ENCODE measurements around the gene TTLL11. TPM values are rescaled to one million over a fixed set of nuclear protein-coding genes. Genes with fewer than 3 reads are reported as not detected.
"Not testable (repeated sequence)": the region's sequence is repeated elsewhere in the genome, so short reads cannot be mapped to it uniquely, and the experiment has no call there.

TTLL11 gene
- total RNA-seq, 4 donors from 2014 or later = 7.4 to 14.7 (median 11.0) TPM

DNA sequence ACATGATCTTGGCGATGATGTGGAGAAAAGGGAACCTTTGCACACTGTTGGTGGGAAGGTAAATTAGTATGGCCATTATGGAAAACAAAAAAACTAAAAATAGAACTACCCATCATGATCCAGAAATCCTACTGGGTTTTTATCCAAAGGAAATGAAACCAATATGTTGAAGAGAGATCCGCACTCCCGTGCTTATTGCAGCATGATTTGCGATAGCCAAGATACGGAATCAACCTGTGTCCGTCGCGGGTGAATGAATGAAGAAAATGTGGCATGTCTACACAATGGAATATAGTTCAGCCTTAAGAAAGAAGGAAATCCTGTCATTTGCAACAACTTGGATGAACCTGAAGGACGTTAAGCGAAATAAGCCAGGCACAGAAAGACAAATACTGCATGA, 84.5 kb downstream of the TTLL11 start:
- no peak for DNase-seq
- TF ChIP-seq, protein P1, sequence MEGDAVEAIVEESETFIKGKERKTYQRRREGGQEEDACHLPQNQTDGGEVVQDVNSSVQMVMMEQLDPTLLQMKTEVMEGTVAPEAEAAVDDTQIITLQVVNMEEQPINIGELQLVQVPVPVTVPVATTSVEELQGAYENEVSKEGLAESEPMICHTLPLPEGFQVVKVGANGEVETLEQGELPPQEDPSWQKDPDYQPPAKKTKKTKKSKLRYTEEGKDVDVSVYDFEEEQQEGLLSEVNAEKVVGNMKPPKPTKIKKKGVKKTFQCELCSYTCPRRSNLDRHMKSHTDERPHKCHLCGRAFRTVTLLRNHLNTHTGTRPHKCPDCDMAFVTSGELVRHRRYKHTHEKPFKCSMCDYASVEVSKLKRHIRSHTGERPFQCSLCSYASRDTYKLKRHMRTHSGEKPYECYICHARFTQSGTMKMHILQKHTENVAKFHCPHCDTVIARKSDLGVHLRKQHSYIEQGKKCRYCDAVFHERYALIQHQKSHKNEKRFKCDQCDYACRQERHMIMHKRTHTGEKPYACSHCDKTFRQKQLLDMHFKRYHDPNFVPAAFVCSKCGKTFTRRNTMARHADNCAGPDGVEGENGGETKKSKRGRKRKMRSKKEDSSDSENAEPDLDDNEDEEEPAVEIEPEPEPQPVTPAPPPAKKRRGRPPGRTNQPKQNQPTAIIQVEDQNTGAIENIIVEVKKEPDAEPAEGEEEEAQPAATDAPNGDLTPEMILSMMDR (IDR thresholded peaks at IDR 0.05) = no peak
- no peak for TF ChIP-seq POLR2A (IDR thresholded peaks at IDR 0.05)
- Histone ChIP-seq H3K36me3 (no peaks in the 10 kb centered on the region), H3K4me1 (no peaks in the 10 kb centered on the region), H3K9me3 (no peaks in the 10 kb centered on the region), H3K4me3 (no peak overlapping the region), H3K27ac (no peak overlapping the region), H3K27me3 (no peaks in the 10 kb centered on the region)
- intact Hi-C loops (cut with DNase I; ENCODE audit: low total_unique reads) = no loop called here

- H3K4me1 ChIP-seq = no peaks in the 10 kb centered on the region
- no peak for DNase-seq
- H3K27ac ChIP-seq = no peak overlapping the region
- no peaks in the 10 kb centered on the region for H3K27me3 ChIP-seq
- H3K4me3 ChIP-seq = no peak overlapping the region
- H3K9me3 ChIP-seq = no peaks in the 10 kb centered on the region
- TF ChIP-seq, protein P1 (IDR thresholded peaks at IDR 0.05) = no peak
- no peak for TF ChIP-seq POLR2A (IDR thresholded peaks at IDR 0.05)
- intact Hi-C loops (cut with DNase I; ENCODE audit: low total_unique reads) = no loop called here
- no peaks in the 10 kb centered on the region for H3K36me3 ChIP-seq
Observed at GRCh38 chr9:122007837-122008236, 85.3 kb downstream of the TTLL11 start.

DNA sequence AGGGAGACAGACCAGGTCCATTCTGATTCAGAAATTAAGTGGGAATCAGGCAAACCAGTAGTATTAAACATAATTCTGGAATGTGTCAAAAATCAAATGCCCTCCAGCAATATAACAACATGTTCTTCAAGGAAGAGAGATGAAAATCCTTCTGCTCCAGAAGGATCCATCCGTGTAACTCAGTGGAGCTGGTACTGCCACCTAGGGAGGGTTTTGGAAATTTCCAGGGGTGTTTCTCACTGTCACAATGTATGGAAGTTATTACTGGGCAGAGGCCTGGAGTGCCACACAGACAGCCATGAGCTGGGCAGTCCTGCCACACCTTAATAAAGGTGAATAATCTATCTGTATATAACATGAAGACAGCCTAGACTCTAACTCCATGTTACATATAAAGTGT, 87.5 kb downstream of the TTLL11 start:
- no peak for DNase-seq
- H3K27me3 ChIP-seq = no peaks in the 10 kb centered on the region
- H3K9me3 ChIP-seq = no peaks in the 10 kb centered on the region
- no peaks in the 10 kb centered on the region for H3K36me3 ChIP-seq
- H3K4me3 ChIP-seq = no peak overlapping the region
- intact Hi-C loops (cut with DNase I; ENCODE audit: low total_unique reads) = no loop called here
- no peak for TF ChIP-seq POLR2A (IDR thresholded peaks at IDR 0.05)
- TF ChIP-seq, protein P1 (IDR thresholded peaks at IDR 0.05) = no peak
- H3K27ac ChIP-seq = no peak overlapping the region
- no peaks in the 10 kb centered on the region for H3K4me1 ChIP-seq

DNA sequence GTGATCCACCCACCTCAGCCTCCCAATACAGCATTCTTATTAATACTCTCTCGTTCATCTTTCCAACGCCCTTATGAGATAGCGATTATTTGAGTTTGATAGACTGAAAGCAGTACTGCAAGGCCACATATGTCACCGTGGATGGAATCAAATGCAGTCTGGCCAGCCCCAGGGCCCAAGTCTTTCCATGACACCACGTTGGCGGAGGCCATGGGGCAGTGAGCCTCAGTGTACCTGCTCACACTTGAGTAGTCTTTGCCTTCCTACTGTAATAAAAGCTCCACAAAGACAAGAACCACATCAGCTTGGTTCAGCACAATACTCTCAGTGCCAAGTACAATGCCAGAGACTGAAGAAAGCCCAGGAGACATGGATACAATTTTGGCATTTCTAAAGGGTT, 88.5 kb downstream of the TTLL11 start:
- Histone ChIP-seq H3K27me3 (no peaks in the 10 kb centered on the region), H3K4me3 (no peak overlapping the region), H3K27ac (no peak overlapping the region), H3K4me1 (no peaks in the 10 kb centered on the region), H3K9me3 (no peaks in the 10 kb centered on the region), H3K36me3 (no peaks in the 10 kb centered on the region)
- intact Hi-C loops (cut with DNase I; ENCODE audit: low total_unique reads) = no loop called here
- no peak for TF ChIP-seq POLR2A (IDR thresholded peaks at IDR 0.05)
- TF ChIP-seq, protein P1 (IDR thresholded peaks at IDR 0.05) = no peak
- no peak for DNase-seq

DNA sequence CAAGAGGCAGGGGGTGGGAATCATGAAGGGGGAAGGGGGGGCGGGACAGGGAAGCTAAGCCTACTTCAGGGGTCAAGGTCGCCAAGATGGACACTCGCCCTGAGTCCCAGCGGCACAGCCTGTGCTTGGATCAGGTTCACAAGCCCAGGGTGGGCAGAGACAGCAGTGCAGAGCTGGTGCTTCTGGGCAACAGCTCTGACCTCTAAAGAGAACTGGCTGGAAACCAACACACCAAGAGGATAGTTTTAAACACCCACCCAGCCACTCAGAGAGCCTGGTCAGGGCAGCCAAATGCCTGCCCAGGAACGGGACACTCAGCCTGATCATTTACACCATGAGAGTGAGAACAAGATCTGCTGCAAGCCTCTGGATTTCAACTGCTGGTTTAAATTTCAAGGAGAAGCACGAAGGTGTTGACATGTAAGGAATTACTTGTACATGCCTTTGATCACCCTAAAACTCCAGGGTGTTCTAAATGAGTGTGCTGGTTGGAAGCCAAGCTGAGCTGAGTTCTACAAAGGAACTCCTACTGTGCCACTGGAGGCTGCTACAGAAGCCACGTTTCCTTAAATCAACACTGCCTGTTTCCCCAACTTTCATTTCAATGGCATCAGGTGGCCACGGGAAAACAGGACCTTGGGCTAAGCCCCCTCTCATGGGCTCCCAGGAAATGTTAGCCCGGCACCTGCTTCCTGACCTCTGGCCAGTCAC, 91.5 kb downstream of the TTLL11 start:
- H3K9me3 ChIP-seq = no peaks in the 10 kb centered on the region
- intact Hi-C loops (cut with DNase I; ENCODE audit: low total_unique reads) = no loop called here
- H3K27ac ChIP-seq = no peak overlapping the region
- H3K4me3 ChIP-seq = no peak overlapping the region
- no peaks in the 10 kb centered on the region for H3K36me3 ChIP-seq
- no peaks in the 10 kb centered on the region for H3K27me3 ChIP-seq
- TF ChIP-seq, protein P1 (IDR thresholded peaks at IDR 0.05) = no peak
- TF ChIP-seq POLR2A (IDR thresholded peaks at IDR 0.05) = no peak
- DNase-seq = no peak
- H3K4me1 ChIP-seq = peaks cover 0 to 6% of the 10 kb centered on the region in 2 donors

GRCh38 chr9:122000526-122000925, 92.6 kb downstream of the TTLL11 start:
- H3K4me1 ChIP-seq; H3K27me3 ChIP-seq; DNase-seq; H3K27ac ChIP-seq; H3K9me3 ChIP-seq; intact Hi-C loops (cut with DNase I; ENCODE audit: low total_unique reads); H3K36me3 ChIP-seq; H3K4me3 ChIP-seq: not testable (repeated sequence)

Data from uterus (tissue), 4 donors.